RWPE1 (cell line): ENCODE data around the gene CA4.
"Not testable (repeated sequence)": the region's sequence is repeated elsewhere in the genome, so short reads cannot be mapped to it uniquely, and the experiment has no call there.

Source experiments
- CTCF ChIA-PET: fragments of 350-600 bp; sonication (Branson Sonifier 250); formaldehyde crosslinking; extraction: SDS; loops from one replicate; lab custom pipeline; 2021; lab: Yijun Ruan, JAX
- POLR2A ChIA-PET: fragments of 400-600 bp; formaldehyde crosslinking; extraction: SDS; loops from one replicate; lab custom pipeline; 2020; ENCODE audit warnings: antibody characterized with exemption; ENCODE audit not compliant: low non-redundant PET; lab: Yijun Ruan, JAX
- DNase-seq: peaks from one replicate; pipeline ENCODE4 v3.0.0; 2012; ENCODE audit warnings: low spot score
- H3K27ac ChIP-seq: fragments of 450-650 bp; 2 replicates; pipeline ENCODE4 v1.5.1; 2017
- TF ChIP-seq, protein P1 (sequence below): fragments of 450-650 bp; conservative IDR thresholded peaks from 2 replicates; pipeline ENCODE4 v1.5.1; 2017; ENCODE audit warnings: low read depth, mild to moderate bottlenecking

The CA4 gene

GRCh38 chr17:60168654-60169053, 18.9 kb downstream of the CA4 start:
- TF ChIP-seq, protein P1, sequence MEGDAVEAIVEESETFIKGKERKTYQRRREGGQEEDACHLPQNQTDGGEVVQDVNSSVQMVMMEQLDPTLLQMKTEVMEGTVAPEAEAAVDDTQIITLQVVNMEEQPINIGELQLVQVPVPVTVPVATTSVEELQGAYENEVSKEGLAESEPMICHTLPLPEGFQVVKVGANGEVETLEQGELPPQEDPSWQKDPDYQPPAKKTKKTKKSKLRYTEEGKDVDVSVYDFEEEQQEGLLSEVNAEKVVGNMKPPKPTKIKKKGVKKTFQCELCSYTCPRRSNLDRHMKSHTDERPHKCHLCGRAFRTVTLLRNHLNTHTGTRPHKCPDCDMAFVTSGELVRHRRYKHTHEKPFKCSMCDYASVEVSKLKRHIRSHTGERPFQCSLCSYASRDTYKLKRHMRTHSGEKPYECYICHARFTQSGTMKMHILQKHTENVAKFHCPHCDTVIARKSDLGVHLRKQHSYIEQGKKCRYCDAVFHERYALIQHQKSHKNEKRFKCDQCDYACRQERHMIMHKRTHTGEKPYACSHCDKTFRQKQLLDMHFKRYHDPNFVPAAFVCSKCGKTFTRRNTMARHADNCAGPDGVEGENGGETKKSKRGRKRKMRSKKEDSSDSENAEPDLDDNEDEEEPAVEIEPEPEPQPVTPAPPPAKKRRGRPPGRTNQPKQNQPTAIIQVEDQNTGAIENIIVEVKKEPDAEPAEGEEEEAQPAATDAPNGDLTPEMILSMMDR = no peak
- DNase-seq = no peak
- CTCF ChIA-PET = no interaction called here
- POLR2A ChIA-PET = no interaction called here
- no peak overlapping the region for H3K27ac ChIP-seq

DNA sequence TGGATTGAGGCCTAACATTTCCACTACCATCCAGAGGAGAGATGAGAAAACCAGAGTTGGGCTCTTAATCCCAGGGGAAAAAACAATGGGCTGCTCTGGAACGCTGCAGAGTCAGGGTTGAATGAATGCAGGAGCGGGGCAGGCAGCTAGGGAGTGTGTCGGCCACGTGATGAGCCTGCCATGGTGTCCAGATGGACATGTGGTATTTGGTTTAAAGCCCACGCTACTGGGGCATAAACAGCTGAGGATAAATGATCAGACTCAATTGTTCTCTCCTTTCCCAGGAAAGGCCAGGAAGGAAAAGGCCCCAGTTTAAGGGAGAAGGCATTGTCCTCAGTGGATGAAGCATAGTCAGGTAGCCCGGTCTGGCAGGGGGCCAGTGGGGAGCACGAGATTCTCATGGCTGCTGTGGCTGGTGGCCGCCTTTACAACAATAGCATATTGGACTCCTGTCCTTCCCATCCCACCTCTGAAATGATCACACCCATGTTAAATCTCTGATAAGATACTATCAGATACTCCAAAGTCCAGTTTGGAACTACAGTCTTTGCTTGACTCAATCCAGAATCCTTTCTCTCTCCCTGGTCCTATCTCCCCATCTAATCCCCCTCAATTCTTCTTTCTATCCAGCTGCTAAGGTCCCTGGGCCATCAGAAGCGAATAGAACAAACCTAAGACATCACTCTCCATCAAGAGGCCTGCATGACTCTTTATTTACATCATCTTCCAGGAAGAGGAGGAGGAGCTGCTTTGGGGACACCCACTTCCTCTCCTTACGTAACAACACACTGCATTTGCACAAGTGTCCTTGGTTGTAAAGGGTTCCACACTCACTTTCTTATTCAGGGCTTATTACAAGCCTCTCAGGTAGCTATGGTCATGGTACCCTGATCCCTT, 20.4 kb downstream of the CA4 start:
- DNase-seq = no peak
- CTCF ChIA-PET = interaction anchor here (0.6 kb wide), 1 partner anchor 16 kb away, joined by 3 read pairs; no protein-coding TSS in a partner anchor
- POLR2A ChIA-PET = no interaction called here
- H3K27ac ChIP-seq = no peak overlapping the region
- TF ChIP-seq, protein P1 = no peak

- CTCF ChIA-PET = interaction anchor here (0.6 kb wide), 1 partner anchor 15 kb away, joined by 3 read pairs; no protein-coding TSS in a partner anchor
- TF ChIP-seq, protein P1 = no peak
- no peak for DNase-seq
- 0 out of 2 replicates have a peak overlapping the region, but pooled peaks have one; percentile 3 for H3K27ac ChIP-seq
- POLR2A ChIA-PET = no interaction called here
Observed at GRCh38 chr17:60170835-60171752, 21.3 kb downstream of the CA4 start.

DNA sequence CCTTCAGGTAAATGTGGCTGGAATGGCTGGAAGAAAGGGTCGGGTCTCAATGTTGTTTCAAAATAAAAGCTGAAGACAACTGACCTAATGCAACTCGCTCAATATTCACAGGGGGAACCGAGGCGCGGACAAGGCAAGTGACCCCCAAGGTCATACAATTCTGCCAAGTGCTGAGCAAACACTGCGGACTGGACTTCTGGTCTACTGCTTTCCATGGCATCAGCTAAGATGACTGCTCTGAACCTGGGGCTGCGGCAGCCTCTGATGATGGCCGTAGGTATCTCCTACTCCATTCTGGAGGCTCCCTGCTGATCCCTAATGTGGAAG, 21.9 kb downstream of the CA4 start:
- TF ChIP-seq, protein P1 = no peak
- no peak for DNase-seq
- ChIA-PET POLR2A (no interaction called here), CTCF (no interaction called here)
- H3K27ac ChIP-seq = no peak overlapping the region

DNA sequence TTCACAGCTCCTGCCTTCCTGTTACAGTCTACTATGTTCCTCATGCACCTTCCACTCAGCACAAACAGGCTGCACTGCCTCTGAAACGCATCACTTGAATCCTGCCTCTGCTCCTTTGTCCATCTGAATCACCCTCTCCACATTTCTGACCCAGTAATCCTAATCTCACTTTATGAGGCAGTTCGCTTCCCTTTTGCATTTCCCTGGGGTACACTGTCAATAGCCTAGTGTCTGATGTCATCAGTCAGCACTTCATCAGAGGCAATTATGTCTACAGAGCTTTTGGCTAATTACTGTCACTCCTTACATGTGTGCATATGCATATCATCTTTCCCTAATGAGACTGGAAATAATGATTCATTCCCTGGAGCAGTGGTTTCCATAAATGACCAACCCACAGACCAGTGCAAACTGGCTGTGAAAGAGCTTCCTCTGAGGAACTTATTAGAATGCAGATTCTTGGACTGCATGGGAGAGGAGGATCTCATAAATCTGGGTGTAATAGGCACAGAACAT, 23.6 kb downstream of the CA4 start:
- TF ChIP-seq, protein P1 = no peak
- CTCF ChIA-PET = no interaction called here
- no peak for DNase-seq
- POLR2A ChIA-PET = no interaction called here
- no peak overlapping the region for H3K27ac ChIP-seq

DNA sequence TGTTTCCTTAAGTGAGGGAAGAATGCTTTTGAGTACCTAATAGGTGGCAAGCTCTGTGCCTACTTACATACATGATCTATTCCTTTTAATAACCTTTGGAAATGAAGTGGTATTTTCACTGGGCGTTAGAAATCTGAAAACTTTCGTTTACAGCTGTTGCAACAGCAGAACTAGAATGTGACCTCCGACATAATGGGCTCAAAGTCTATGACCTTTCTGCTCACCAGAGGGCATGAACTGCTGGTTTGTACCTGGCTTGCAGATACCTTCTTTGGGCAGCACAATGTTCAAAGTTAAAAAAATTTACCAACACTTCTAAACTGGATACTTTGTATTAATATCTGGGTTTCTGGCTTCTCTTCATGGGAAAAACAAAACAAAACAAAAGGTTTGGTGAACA, 24.3 kb downstream of the CA4 start:
- TF ChIP-seq, protein P1 = no peak
- CTCF ChIA-PET = no interaction called here
- no peak overlapping the region for H3K27ac ChIP-seq
- POLR2A ChIA-PET = no interaction called here
- no peak for DNase-seq

DNA sequence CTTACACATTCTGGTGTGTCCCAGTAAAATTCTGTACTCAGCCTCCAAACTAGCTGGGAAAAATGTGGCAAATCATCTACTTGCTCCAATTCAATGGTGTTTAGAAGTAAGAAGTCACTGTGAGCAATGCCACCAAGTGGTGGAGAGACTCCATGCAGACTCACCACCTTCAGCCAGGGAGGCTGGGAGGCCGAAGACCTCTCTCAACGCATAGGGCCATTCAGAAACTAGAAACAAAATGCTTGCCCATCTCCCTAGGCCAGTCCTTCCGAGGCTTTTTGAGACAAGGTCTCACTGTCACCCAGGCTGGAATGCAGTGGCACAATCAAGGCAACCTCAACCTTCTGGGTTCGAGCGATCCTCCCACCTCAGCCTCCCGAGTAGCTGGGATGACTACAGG, 25.0 kb downstream of the CA4 start:
- H3K27ac ChIP-seq, CTCF ChIA-PET, DNase-seq, POLR2A ChIA-PET: not testable (repeated sequence)

DNA sequence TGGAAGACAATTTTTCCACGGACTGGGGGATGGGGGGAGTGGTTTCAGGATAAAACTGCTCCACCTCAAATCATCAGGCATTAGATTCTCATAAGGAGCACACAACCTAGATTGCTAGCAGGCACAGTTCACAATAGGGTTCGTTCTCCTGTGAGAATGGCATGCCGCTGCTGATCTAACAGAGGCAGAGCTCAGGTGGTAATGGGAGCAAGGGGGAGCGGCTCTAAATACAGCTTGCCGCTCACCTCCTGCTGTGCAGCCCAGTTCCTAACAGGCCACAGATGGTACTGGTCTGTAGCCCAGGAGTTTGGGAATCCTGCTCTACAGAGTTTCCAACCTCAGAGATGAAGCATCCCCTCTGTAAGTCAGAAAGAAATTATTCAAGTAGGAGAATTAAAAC, 27.0 kb downstream of the CA4 start:
- CTCF ChIA-PET, DNase-seq, POLR2A ChIA-PET, H3K27ac ChIP-seq: not testable (repeated sequence)

GRCh38 chr17:60178180-60178579, 28.4 kb downstream of the CA4 start:
- DNase-seq, POLR2A ChIA-PET, CTCF ChIA-PET, H3K27ac ChIP-seq: not testable (repeated sequence)
